COR-L47 (cell line): ENCODE measurements around the gene ERFL.
"Not testable (repeated sequence)": the region's sequence is repeated elsewhere in the genome, so short reads cannot be mapped to it uniquely, and the experiment has no call there.

Experiments
- DNase-seq: peaks from one replicate; lab custom pipeline; 2025; lab: John Stamatoyannopoulos, UW

ERFL gene

DNA sequence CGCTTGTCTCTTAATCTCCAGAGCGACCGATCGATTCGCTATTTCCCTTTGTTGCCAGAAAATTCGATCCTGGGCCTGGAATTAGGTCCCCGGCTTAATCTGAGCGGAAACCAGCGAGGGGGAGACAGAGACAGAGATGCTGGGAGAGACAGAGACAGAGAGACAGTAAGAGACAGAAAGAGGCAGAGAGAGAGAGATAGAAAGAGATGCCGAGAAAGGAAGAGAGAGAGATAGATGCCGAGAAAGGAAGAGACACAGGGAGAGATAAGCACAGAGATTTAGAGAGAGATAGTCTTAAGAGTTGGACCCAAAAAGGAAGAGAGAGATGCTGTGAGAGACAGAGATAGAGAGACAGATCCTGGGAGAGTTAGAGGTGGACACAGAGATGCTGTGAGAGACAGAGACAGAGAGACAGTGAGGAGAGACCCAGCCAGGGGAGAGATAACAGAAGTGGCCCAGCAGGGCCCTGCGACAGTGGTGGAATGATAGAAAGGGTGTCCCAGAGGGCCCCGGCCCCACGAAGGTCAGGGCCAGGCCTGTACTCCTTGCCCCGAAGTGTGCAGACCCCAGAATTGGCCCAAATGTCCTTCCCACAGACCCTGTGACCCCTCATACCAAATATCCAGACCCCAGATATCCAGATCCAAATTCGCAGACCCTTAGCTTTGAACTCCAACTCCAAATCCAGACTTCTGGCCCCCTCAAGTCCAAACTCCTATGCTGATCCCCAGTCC lies 1.3 kb downstream of the ERFL start:
- no peak for DNase-seq

DNA sequence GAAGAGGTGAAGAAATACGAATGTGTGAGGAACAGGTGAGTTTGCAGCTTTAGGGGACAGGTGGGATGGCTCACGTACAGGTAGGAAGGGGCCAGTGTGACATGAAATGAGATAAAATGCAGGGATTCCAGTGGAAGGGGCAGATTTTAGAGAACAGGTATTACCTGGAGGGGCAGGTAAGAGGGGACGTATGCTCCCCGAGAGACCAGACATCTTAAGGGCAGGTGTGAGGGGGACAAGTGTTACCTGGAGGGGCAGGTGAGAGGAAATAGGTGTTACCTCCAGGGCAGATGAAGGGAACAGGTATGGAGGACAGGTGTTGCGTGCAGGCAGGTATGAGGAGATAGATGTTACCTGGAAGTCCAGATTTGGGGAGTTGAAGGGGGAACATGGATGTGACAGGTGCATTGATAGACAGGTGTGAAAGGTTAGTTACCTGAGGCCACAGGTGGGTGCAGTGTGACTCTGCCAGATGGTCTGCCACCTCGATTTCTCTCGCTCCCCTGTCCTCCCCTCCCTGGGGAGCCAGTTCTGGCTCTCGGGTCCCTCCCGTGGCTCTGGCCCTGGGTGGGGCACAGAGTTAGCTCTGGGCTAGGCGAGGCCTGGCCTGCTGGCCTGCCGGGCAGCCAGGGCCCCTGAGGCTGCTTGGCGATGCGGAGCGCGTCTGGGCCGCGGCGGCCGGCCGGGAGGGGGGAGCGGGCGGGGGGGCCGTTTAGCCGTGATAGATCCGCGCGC lies 2.1 kb downstream of the ERFL start:
- DNase-seq: no peak

DNA sequence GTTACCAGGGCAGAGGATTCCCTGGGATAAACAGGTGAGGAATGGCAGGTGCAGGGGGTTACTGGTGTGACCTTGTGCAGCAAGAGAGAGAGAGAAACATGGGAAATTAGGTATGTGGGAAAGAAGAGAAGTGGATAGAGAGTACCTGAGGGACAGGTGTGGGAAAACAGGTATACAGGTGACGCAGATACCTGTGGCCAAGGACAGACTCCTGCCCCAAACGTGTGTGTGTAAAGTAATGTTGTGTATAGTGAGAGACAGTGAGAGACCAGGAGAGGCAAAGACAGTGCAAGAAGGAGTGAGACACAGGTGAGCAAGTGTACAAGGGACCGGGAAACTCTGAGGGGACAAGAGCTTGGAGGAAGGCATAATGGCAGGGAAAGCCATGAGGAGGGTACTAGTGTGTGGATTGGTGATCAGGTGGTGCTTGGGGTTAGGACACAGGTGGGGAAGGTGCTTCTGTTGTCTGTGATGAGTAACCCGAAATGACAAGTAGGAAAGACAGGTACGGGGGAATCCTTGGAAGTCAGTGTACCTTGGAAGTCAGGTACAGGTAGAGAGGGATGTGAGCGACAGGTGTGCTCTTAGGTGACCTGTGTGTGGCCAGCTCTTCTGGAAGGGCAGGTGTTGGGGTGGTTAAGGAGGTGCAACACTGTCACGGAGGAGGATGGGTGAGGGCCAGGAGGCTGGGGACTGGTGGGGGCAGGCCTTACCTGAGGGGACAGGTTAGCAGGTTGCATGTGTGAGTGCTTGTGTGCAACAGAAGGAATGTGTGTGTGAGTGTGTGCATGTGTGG lies 2.8 kb downstream of the ERFL start:
- no peak for DNase-seq

DNA sequence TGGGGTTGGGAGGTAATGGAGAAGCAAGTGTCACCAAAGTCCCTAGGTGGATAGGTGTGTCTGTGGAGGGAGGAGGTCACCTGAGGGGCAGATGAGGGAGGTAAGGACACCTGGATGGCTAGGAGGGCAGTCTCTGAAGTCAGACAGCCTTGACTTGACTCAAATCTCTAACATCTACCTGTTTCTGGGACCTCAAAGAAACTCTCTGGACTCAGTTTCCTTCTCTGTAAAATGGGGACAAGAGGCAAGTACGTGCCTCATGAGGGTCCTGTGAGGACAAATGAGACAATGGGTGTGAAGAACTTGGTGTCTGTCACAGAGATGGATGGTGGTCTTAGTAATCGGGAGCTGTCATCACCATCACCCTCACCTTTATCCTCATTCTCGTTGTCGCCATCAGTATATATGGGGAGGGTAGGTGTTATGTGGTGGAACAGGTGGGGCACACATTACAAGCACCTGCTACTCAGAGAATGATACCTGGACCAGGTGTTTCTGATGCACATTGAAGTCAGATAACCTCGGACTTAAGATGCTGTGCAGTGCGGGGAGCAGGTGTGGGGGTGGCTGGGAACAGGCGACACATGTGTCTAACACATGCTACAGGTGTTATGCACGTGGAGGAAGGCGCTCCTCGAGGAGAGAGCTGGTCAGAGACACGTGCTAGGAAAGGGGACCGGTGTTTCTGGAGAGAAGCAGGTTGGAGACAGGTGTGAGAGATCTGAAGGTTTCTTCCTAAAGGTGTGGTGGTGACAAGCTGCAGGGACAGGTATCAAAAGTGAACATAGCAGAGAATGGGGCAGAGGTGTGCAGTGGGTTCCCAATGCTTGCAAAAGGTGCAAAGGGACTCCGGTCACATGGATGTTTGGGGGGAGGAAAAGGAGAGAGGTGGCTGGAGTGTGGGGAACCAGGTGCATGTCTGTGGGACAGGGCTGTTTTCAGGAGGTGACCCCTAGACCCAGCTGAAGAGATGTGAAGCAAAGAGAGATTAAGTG lies 3.8 kb downstream of the ERFL start:
- no peak for DNase-seq

DNA sequence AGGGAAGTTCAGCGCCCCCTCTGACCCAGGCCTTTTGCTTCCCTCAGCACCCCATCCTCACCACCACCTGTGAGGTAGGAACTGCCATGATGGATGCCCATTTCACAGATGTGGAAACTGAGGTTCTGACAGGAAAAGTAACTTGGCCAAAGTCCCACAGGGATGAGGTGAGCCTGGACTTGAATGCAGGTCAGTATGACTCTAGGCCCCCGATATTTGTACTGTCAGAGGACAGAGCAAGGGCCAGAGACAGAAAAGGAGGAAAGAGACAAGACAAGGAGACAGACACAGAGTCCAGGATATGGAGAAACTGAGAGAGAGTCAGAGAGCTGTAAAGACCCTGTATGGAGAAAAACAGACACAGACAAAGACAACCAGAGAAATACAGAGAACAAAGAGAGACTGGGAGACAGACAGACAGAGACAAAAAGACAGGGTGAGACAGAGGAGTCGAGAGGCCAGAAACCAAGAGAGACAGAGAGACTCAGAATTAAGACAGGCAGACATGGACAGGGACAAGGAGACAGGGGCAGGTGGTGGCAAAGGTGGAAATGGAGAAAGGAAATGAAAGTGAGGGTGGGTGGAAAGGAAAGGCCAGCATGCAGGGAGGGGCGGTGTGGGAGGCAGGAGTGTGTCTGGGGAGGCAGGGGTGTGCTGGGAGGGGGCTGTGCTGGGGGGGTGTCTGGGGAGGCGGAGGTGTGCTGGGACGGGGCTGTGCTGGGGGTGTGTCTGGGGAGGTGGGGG lies 5.0 kb downstream of the ERFL start:
- DNase-seq: no peak

DNA sequence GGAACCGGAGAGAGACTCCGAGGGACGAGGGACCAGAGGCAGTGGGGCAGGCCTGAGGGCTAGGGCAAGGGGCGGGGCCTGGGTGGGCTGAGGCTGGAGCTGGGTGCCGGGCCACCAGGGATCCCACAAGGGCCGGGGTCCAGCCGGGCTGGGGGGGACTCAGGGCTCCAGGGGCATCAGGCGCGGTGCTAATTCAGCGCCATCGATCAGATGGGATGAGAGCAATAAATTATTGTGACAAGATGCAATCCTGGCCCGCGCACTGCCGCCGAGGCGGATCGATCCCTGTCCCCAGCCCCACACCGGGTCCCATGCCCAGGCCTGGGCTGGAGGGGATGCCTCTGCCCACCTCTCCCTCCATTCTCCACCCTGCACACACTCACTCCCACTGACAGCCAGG lies 5.7 kb downstream of the ERFL start:
- no peak for DNase-seq

DNA sequence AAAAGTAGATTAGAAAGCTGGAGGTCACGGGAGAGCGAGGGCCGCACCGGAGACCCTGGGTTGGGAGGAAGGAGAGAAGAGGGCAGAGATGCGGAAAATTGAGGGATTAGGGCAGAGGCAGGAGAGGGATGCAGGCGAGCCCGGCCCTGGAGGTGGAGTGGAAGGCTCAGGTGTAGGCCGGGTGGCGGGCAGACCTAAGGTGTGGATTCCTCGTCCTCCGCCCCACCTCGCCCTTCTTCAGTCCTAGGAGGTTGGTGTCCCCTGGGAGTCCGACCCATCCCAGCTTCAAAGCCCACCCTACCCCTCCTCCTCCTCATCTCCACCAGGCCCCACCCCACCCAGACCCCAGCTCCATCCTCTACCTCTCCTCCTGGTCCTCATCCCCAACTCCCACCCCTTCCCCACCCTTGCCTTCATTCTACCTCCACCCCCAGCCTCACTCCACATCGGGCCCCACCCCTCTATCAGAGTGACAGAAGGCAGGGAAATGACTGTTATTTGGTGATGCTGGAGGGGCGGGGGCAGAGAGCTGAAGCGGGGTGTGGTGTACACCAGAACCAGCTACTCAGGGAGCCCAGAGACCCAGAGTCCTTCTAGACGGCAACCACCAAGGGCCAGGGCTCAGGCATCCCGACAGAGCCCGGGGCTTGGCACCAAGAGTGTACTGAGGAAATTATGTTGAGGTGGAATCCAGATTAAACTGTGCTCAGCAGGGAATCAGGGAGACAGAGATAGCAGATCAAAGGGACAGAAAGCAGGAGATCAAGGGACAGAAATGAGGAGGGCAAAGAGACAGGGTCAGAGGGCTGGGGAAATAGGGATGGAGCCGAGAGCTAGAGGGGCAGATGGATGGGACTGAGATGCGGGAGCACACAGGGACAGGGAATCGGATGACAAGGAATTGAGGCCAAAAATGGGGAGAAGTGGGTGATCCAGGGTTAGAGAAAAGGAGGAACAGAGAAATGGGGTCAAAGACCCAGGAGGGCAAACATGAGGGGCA lies 6.4 kb downstream of the ERFL start:
- no peak for DNase-seq

DNA sequence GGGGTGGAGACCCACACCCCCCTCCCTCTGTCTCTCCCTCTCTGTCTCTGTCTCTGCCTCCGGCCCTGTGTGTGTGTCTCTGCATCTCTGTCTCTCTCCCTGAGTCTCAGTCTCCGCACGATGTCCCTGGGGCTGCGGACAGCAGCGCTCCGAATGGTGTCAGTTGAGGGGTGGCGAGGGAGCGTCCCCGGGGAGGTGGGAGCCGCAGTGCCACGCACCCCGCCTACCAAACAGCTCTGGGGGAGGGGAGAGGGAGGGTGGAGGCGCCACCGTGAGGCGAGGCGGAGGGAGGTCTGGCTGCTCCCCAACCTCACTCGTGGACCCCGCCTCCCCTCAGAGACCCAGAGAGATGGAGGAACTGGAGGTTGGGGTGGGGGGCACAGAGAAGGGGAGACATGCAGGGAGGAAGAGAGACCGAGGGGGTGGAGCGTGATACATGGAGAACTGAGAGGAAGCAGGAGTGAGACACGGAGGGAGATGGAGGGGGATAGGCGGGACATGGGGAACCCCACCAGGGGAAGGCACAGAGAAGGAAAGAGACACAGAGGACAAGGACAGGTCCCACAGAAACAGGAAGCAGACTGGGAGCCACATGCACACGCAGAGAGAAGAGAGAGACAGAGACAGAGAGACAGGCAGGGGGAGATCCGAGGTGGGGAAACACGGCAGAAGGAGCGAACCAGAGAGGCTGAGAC lies 7.2 kb downstream of the ERFL start:
- DNase-seq: no peak

DNA sequence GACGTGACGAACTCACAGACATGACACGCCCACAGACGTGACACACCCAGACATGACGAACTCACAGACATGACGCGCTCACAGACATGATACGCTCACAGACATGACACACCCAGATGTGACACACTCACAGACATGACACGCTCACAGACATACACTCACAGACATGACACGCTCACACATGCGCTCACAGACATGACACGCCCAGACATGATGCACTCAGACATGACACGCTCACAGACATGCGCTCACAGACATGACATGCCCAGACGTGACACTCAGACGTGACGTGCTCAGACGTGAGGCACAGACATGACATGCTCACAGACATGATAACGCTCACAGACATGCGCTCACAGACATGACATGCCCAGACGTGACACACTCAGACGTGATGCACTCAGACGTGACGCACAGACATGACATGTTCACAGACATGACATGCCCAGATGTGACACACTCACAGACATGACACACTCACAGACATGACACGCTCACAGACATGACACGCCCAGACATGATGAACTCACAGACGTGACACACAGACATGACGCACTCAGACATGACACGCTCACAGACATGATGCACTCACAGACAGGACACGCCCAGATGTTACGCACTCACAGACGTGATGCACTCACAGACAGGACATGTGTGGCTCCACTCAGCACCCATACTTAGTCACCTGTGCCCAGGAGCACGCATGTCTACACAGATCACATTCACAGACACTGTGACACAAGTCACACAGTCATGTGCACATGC lies 8.1 kb downstream of the ERFL start:
- no peak for DNase-seq

DNA sequence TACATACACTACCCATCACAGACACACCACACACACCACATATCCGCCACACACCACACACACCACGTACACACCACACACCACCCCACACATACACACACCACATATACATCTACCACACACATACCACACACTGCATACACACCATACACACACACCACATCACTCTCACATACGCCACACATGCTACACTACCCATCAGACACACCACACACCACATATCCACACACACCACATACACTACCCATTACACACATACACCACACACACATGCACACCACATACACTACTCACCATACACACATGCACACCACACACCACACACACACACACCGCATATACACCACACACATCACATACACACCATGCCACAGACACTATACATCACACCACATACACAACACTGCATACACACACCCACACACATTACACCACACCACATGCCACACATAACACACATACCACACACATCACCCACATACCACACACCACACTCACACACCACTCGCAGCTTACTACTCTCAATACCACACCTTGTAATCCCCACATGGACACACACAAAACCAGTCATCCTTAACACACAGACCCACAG lies 9.5 kb downstream of the ERFL start:
- DNase-seq: no peak

DNA sequence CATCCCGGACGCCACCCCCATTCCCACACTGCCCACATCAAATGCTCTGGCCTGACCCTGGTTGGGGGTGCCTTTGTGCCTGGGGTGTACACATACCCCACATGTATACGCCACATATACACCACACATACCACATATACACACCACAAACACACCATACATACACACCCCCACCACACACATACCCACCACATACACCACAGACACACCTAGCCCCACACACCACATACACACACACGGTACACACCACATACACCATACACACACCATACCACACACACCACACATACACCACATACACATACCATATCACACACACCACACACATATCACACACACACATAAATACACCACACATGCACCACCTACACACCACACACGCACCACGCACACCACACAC lies 10.2 kb downstream of the ERFL start:
- no peak for DNase-seq

DNA sequence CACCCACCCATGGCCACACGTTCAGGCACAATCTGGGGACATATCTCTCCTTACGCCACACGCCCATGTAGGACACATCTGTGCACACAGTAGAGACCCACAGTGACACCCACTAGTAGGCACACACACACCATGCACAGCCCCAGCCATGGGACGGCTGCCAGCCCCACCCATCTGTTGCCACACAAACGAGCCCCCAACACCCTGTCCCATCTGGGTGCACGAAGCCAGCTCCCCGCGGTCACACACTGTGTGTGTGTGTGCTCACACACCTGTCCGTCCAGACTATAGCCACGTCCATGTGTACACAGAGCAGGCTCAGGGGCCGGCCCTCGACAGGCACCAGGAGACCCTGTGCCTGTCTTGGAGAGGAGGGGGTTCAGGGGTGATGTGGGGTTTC lies 10.6 kb downstream of the ERFL start:
- DNase-seq: no peak

DNA sequence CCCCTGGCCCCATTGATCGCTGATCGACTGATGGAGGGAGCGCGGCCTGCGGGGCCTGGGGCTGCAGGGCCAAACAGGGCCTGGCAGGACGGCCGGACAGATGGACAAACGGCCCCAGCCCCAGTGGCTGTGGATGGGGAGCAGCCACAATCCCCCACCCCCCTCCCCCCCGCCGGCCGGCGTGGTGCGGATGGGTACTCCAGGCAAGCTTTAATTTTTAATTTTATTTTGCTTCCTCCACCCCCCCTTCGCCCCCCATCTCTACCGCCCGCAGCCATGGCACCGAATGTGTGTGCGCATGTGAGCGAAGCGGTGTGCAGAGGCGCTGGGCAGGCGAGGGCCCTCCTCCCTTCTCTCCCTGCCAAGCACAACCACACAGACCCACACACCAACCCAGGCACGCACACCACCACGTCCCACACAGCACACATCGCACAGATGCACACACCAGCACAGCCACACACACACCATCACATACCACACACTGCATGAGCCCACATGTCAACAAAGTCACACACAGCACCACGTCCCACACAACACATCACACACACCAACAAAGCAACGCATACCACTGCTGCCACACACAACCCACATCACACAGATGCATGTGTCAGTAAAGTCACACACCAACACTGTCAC lies 12.4 kb downstream of the ERFL start:
- no peak for DNase-seq

DNA sequence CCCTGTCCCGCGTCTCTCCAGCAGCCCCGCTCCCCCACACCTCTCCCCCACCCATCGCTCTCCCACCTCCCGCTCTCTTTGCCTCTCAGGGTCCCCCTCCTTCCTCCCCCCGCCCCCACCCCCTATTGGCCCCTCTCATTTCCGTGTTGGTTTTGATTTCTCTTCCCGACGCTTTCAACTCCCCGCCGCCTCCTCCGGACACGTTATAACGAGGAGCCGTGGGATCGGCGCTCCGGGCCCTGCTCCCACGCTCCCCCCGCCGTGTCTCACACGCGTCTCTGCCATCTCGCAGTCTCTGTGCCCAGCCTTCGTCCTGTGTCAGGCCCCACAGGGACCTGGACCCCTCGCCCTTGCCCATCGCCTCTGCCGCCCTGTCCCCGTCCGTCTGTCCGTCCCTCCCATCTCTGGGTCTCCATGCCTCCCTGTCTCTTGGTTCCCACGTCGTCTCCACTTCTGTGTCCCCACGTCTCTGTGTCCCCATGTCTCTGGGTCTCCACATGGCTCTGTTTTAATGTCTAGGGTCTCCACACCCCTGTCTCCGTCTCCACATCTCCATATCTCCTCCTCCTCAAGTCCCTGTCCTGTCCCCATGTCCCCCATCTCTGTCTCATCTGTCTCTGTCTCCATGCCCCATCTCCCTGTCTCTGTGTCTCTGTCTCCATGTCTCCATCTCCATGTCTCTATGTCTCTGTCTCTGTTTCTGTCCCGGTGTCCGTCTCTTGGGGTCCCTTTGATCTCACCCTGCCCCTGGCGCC lies 13.1 kb downstream of the ERFL start:
- DNase-seq: no peak

DNA sequence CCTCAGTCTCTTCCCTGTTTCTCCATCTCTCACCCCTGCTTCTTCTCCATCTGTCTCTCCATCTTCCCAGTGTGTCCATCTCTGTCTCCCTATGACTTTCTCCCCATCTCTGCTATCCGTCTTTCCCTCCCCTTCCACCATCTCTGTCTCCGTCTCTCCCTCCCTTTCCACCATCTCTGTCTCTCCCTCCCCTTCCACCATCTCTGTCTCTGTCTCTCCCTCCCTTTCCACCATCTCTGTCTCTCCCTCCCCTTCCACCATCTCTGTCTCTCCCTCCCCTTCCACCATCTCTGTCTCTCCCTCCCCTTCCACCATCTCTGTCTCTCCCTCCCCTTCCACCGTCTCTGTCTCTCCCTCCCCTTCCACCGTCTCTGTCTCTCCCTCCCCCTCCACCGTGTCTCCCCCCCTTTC lies 13.8 kb downstream of the ERFL start:
- DNase-seq: not testable (repeated sequence)

DNA sequence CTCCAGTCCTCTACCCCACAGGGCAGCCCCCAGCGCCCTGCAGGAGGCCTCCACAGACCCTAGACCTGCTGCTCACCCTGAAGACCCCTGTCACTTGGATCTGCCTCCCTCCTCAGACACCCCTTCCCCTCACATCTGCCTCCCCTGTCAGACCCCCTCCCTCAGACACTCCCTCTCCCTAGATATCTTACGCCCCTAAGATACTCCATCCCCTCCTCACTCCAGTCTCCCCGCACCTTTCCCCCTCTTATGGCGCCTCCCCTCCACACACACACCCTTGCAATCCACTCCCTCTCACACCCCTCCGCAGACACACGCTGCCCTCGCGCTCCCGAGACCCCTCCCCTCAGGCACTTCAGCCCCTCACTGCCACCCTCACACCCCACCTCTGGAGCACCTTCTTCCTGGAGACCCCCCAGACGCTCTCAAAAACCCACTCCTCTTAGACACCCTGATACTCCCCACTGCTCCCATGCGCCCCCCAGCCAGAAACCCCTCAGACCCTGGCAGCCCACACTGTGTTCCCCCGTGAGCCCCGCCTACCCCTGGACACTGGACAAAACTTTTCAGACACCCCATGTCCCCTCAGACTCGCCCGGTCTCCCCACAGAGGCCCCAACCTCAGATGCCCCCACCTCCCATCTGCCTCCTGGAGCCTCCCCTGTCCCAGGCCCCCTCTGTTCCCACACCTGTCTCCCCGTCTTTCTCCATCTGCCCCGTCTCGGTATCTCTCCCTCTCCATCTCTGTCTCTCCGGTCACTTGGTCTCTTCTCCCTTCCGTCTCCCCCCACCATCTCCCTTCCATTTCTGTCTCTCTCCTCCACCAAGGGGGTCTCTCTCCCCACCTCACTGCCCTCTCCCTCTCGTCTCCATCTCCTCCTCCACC lies 14.5 kb downstream of the ERFL start:
- no peak for DNase-seq
